Epithelial cell of esophagus (primary cell): Measurements from ENCODE around the gene CHMP1B.

Experiments
- DNase-seq: peaks from one replicate; pipeline ENCODE4 v3.0.0; 2010; ENCODE audit warnings: low read depth
- H3K4me3 ChIP-seq: 2 replicates; pipeline ENCODE4 v1.5.1; 2011; ENCODE audit warnings: mild to moderate bottlenecking, low read length, control low read depth
- CTCF ChIP-seq: IDR thresholded peaks from 2 replicates; pipeline ENCODE4 v1.5.1; 2011; ENCODE audit warnings: low read depth, mild to moderate bottlenecking, low read length, control low read depth, inconsistent platforms; ENCODE audit not compliant: insufficient read depth; ENCODE audit errors: missing control alignments

CHMP1B gene, protein sequence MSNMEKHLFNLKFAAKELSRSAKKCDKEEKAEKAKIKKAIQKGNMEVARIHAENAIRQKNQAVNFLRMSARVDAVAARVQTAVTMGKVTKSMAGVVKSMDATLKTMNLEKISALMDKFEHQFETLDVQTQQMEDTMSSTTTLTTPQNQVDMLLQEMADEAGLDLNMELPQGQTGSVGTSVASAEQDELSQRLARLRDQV

GRCh38 chr18:11851146-11851805 is at the start of gene CHMP1B:
TSS of gene CHMP1B (plus strand) at chr18:11851413. CDS start at chr18:11851512, 99 bp downstream.
- peak within 1 kb of the TSS; percentile 96 for H3K4me3 ChIP-seq
- peak; percentile 98 for DNase-seq
- no peak for TF ChIP-seq CTCF

DNA sequence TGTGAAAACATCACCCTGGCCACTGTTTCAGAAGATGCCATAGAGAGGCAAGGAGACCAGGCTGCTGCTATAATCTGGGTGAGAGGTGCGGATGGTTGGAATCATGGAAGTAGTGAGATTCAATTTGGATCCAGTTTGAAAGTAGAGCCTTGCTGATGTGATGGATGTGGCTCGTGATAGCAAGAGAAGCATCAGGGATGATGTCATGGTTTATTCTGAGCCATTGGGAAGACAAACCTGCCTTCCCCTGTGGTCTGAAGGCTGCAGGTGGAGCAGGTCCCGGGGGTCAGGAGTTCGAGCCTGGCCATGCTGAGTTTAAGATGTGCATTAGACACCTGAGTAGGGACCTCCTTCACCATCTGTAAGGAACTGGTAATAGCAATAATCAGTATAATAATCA is 49.6 kb upstream of the CHMP1B start:
- no peak for DNase-seq
- TF ChIP-seq CTCF, result no peak
- no peak overlapping the region for H3K4me3 ChIP-seq

- no peak for TF ChIP-seq CTCF
- H3K4me3 ChIP-seq, result no peak overlapping the region
- DNase-seq, result no peak
Observed at GRCh38 chr18:11802158-11802557, 49.1 kb upstream of the CHMP1B start.

DNA sequence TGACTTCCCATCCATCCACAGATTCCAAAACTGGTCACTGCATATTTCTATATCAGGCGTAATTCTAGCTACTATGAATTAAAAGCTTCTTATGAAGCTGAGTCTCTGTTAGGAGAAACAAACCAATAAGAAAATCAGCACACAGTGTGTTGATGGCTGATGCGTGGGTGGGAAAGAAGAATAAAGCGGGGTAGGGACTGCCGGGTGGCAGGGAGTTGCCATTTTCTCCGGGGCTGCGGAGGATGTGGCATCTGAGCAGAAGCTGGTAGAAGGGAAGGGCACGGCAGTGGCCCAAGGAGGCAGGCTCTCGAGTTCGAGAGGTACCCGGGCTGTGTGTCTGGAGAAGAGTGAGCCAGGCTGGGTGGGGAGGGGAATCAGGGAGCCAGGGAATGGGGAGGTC is 48.6 kb upstream of the CHMP1B start:
- no peak for DNase-seq
- no peak overlapping the region for H3K4me3 ChIP-seq
- no peak for TF ChIP-seq CTCF

DNA sequence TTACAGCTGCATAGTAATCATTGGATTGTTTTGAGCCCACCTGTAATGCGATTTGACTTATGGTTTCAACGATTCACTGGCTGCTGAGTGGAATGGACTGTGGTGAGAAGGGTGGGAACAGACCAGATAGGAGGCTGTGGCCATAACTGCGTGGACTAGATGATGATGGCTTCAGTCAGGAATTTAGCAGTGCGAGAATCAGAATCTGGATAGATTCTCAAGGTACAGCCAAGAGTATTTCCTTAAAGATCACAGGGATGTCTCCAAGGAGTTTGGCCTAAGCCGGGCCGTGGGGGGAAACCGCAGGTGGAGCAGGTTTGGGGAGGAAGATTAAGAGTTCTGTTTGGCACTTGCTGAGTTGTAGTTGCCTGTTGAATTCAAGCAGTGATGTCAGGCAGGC is 44.0 kb upstream of the CHMP1B start:
- peak; percentile 12 for DNase-seq
- TF ChIP-seq CTCF, result no peak
- no peak overlapping the region for H3K4me3 ChIP-seq

- no peak for TF ChIP-seq CTCF
- H3K4me3 ChIP-seq, result no peak overlapping the region
- peak; percentile 87 for DNase-seq
Observed at GRCh38 chr18:11808001-11808855, 43.0 kb upstream of the CHMP1B start.
